HL-60 (cell line): ENCODE measurements around the gene LDB2.

Experiments used
- DNase-seq, 2 experiments: peaks; one replicate each; pipeline ENCODE4 v3.0.0-alpha.2; 2010 to 2020; ENCODE audit warnings: low read depth in 1 of 2, low spot score in 1 of 2
- H3K27ac ChIP-seq: fragments of 250-450 bp; sonication (Bioruptor Pico); replicated peaks from 2 replicates; pipeline ENCODE4 v1.5.1; 2020; ENCODE audit warnings: mild to moderate bottlenecking, moderate library complexity
- H3K27me3 ChIP-seq: fragments of 250-450 bp; sonication (Bioruptor Pico); 2 replicates; pipeline ENCODE4 v1.5.1; 2021; ENCODE audit warnings: mild to moderate bottlenecking, moderate library complexity; ENCODE audit not compliant: insufficient read depth, poor library complexity, severe bottlenecking
- H3K4me3 ChIP-seq: replicated peaks from 2 replicates; pipeline ENCODE4 v1.5.1; 2011; ENCODE audit warnings: mild to moderate bottlenecking, control low read depth, low read length; ENCODE audit not compliant: insufficient read depth
- CTCF ChIP-seq: IDR thresholded peaks from one replicate; pipeline ENCODE4 v1.5.1; 2011; ENCODE audit warnings: low read length, control low read depth, inconsistent platforms; ENCODE audit not compliant: insufficient read depth
- GABPA ChIP-seq: IDR thresholded peaks from 2 replicates; pipeline ENCODE4 v1.6.1; 2012; ENCODE audit warnings: low read depth
- POLR2AphosphoS5 ChIP-seq: IDR thresholded peaks from 2 replicates; pipeline ENCODE4 v1.6.1; 2012; ENCODE audit warnings: low read depth
- REST ChIP-seq: IDR thresholded peaks from 2 replicates; pipeline ENCODE4 v1.6.1; 2012; ENCODE audit warnings: low read depth; ENCODE audit not compliant: insufficient replicate concordance
- SPI1 ChIP-seq: IDR thresholded peaks from 2 replicates; pipeline ENCODE4 v1.6.1; 2012; ENCODE audit warnings: low read depth, mild to moderate bottlenecking, borderline replicate concordance

Gene LDB2

GRCh38 chr4:16588149-16588548 is 310.3 kb downstream of the LDB2 start:
- DNase-seq = no peak
- H3K27ac ChIP-seq = no peak overlapping the region
- H3K27me3 ChIP-seq = no peaks in the 10 kb centered on the region
- no peak for TF ChIP-seq SPI1
- no peak for TF ChIP-seq GABPA
- TF ChIP-seq POLR2AphosphoS5 = no peak
- no peak for TF ChIP-seq CTCF
- no peak for TF ChIP-seq REST
- H3K4me3 ChIP-seq = no peak overlapping the region

- no peak overlapping the region for H3K27ac ChIP-seq
- TF ChIP-seq SPI1 (no peak), CTCF (no peak), POLR2AphosphoS5 (no peak), GABPA (no peak), REST (no peak)
These were observed 313.4 kb downstream of the LDB2 start for GRCh38 chr4:16585053-16585452.

GRCh38 chr4:16583764-16584163 is 314.7 kb downstream of the LDB2 start:
- no peak for TF ChIP-seq SPI1
- no peak for TF ChIP-seq POLR2AphosphoS5
- TF ChIP-seq CTCF = no peak
- TF ChIP-seq REST = no peak
- TF ChIP-seq GABPA = no peak
- Histone ChIP-seq H3K27me3 (no peaks in the 10 kb centered on the region), H3K27ac (no peak overlapping the region), H3K4me3 (no peak overlapping the region)
- DNase-seq = no peak

More at GRCh38 chr4:16585053-16585452, 313.4 kb downstream of the LDB2 start:
- Histone ChIP-seq H3K27me3 (no peaks in the 10 kb centered on the region), H3K4me3 (no peak overlapping the region)
- DNase-seq = no peak
